OCI-LY7 (cell line): ENCODE measurements around the gene NDOR1. TPM values are rescaled to one million over a fixed set of nuclear protein-coding genes. Genes with fewer than 3 reads are reported as not detected.

Experiments used
- BruUV-seq: library from RNA; stranded (reverse); fragments of 400-500 nt; replicated peaks from 2 replicates; lab custom pipeline; 2021; lab: Mats Ljungman, UMichigan
- CTCF ChIA-PET: fragments of 300-600 bp; sonication (Branson Sonifier 250); formaldehyde crosslinking; loops from one replicate; lab custom pipeline; 2022; ENCODE audit warnings: antibody characterized with exemption; ENCODE audit not compliant: unreplicated experiment; lab: Charles Lee
- POLR2A ChIA-PET: fragments of 300-600 bp; sonication (Branson Sonifier 250); formaldehyde crosslinking; loops from one replicate; lab custom pipeline; 2022; ENCODE audit warnings: antibody characterized with exemption; lab: Charles Lee
- DNase-seq: peaks from one replicate; pipeline ENCODE4 v3.0.0-alpha.2; 2015; ENCODE audit warnings: low spot score
- H2AFZ ChIP-seq: fragments of 200-600 bp; sonication (generic), shearing (Covaris generic); 2 replicates; pipeline ENCODE4 v1.6.1; 2014; ENCODE audit warnings: mild to moderate bottlenecking, antibody characterized with exemption, low read length, moderate library complexity
- H3K27ac ChIP-seq: fragments of 200-600 bp; sonication (generic); 2 replicates; pipeline ENCODE4 v1.5.1; 2014; ENCODE audit warnings: mixed run types, low read depth, mild to moderate bottlenecking, moderate library complexity, low read length, inconsistent platforms; ENCODE audit not compliant: poor library complexity, severe bottlenecking
- H3K36me3 ChIP-seq: fragments of 200-600 bp; sonication (generic); 2 replicates; pipeline ENCODE4 v1.6.1; 2014; ENCODE audit warnings: mild to moderate bottlenecking, antibody characterized with exemption, low read length, moderate library complexity, mixed read lengths; ENCODE audit not compliant: insufficient read depth
- H3K4me1 ChIP-seq: fragments of 200-600 bp; sonication (generic); 2 replicates; pipeline ENCODE4 v1.5.1; 2014; ENCODE audit warnings: mild to moderate bottlenecking, low read length; ENCODE audit not compliant: insufficient read depth, poor library complexity, severe bottlenecking
- H3K4me2 ChIP-seq: fragments of 200-600 bp; sonication (generic); 2 replicates; pipeline ENCODE4 v1.6.1; 2014; ENCODE audit warnings: mild to moderate bottlenecking, low read length
- H3K4me3 ChIP-seq: fragments of 200-600 bp; sonication (generic); 2 replicates; pipeline ENCODE4 v1.5.1; 2014; ENCODE audit warnings: mild to moderate bottlenecking, low read depth, low read length; ENCODE audit not compliant: poor library complexity, severe bottlenecking
- H3K79me2 ChIP-seq: fragments of 200-600 bp; sonication (generic); 2 replicates; pipeline ENCODE4 v1.6.1; 2016; ENCODE audit warnings: low read depth, mild to moderate bottlenecking, low read length, moderate library complexity, mixed read lengths; ENCODE audit not compliant: insufficient read depth
- H3K9me2 ChIP-seq: fragments of 200-600 bp; sonication (generic); 2 replicates; pipeline ENCODE4 v1.6.1; 2016; ENCODE audit warnings: mild to moderate bottlenecking, low read length, mixed read lengths; ENCODE audit not compliant: insufficient read depth
- H3K9me3 ChIP-seq: fragments of 200-600 bp; sonication (generic); 2 replicates; pipeline ENCODE4 v1.6.1; 2014; ENCODE audit warnings: mild to moderate bottlenecking, mixed run types, low read length, mixed read lengths
- H4K20me1 ChIP-seq: fragments of 200-600 bp; sonication (generic); 2 replicates; pipeline ENCODE4 v1.6.1; 2014; ENCODE audit warnings: mild to moderate bottlenecking, antibody characterized with exemption, low read length, moderate library complexity, mixed read lengths; ENCODE audit not compliant: insufficient read depth
- CTCF ChIP-seq: fragments of 200-600 bp; sonication (generic); conservative IDR thresholded peaks from 2 replicates; pipeline ENCODE4 v1.5.1; 2014; ENCODE audit warnings: mild to moderate bottlenecking, antibody characterized with exemption, low read length, moderate library complexity, mixed read lengths
- EZH2phosphoT487 ChIP-seq: fragments of 200-600 bp; sonication (generic); IDR thresholded peaks from 2 replicates; pipeline ENCODE4 v1.6.1; 2018; ENCODE audit warnings: low read depth, borderline replicate concordance, mild to moderate bottlenecking, mixed run types, antibody characterized with exemption, low read length, moderate library complexity, mixed read lengths
- intact Hi-C: fragments of 100-400 bp; cut with micrococcal nuclease; formaldehyde crosslinking; loops from one replicate; pipeline ENCODE4 v1.10.0; 2022; ENCODE audit not compliant: unreplicated experiment
- total RNA-seq, 2 experiments: library from RNA; depleted of rRNA in 1 of 2; stranded (reverse); fragments of >200 nt in 1 of 2; shearing (Covaris generic) in 1 of 2; gene quantifications; 2 replicates each; pipeline ENCODE4 v1.2.3, GENCODE V29; 2014 to 2022

The NDOR1 gene
- total RNA-seq, 2 experiments from 2014 or later = 30.4 to 61.9 TPM

GRCh38 chr9:137194388-137194787 lies 11.1 kb upstream of the NDOR1 start:
- Histone ChIP-seq H2AFZ (no peak overlapping the region), H3K79me2 (peaks cover 10% of the 10 kb centered on the region; the same call in 1 of the 2 replicates), H3K4me2 (no peak overlapping the region), H4K20me1 (no peaks in the 10 kb centered on the region), H3K9me2 (no peaks in the 10 kb centered on the region), H3K27ac (no peak overlapping the region), H3K4me1 (peaks cover 12% of the 10 kb centered on the region), H3K36me3 (peaks cover 20% of the 10 kb centered on the region; the same call in 1 of the 2 replicates), H3K9me3 (no peaks in the 10 kb centered on the region), H3K4me3 (no peak overlapping the region)
- intact Hi-C loops = no loop called here
- ChIA-PET POLR2A (no interaction called here), CTCF (interaction anchor here (0.5 kb wide), 1 partner anchor 166 kb away, joined by 3 read pairs; no protein-coding TSS in a partner anchor)
- no TSS peak for BruUV-seq
- TF ChIP-seq EZH2phosphoT487 (no peak), CTCF (no peak)
- DNase-seq = no peak

GRCh38 chr9:137194909-137195308 lies 10.6 kb upstream of the NDOR1 start:
- H3K4me2 ChIP-seq = no peak overlapping the region
- peaks cover 8% of the 10 kb centered on the region for H3K4me1 ChIP-seq
- H3K4me3 ChIP-seq = no peak overlapping the region
- no peak for TF ChIP-seq CTCF
- TF ChIP-seq EZH2phosphoT487 = no peak
- intact Hi-C loops = no loop called here
- CTCF ChIA-PET = no interaction called here
- no peaks in the 10 kb centered on the region for H4K20me1 ChIP-seq
- BruUV-seq = no TSS peak
- H3K9me3 ChIP-seq = no peaks in the 10 kb centered on the region
- no peaks in the 10 kb centered on the region for H3K9me2 ChIP-seq
- H3K36me3 ChIP-seq = peaks cover 17% of the 10 kb centered on the region; the same call in 1 of the 2 replicates
- peaks cover 5% of the 10 kb centered on the region; the same call in 1 of the 2 replicates for H3K79me2 ChIP-seq
- POLR2A ChIA-PET = no interaction called here
- H3K27ac ChIP-seq = no peak overlapping the region
- no peak overlapping the region for H2AFZ ChIP-seq
- DNase-seq = no peak

- CTCF ChIA-PET = interaction anchor here (0.5 kb wide), 2 partner anchors 28 to 543 kb away, joined by 4 to 5 read pairs; no protein-coding TSS in a partner anchor
- H3K27ac ChIP-seq = no peak overlapping the region
- no peaks in the 10 kb centered on the region for H3K9me3 ChIP-seq
- no TSS peak for BruUV-seq
- H3K79me2 ChIP-seq = no peaks in the 10 kb centered on the region
- peaks cover 9% of the 10 kb centered on the region; the same call in 1 of the 2 replicates for H3K36me3 ChIP-seq
- H3K4me1 ChIP-seq = peaks cover under 1% of the 10 kb centered on the region
- intact Hi-C loops = no loop called here
- H3K4me2 ChIP-seq = no peak overlapping the region
- TF ChIP-seq CTCF (no peak), EZH2phosphoT487 (no peak)
- H3K4me3 ChIP-seq = no peak overlapping the region
- no peaks in the 10 kb centered on the region for H4K20me1 ChIP-seq
- POLR2A ChIA-PET = no interaction called here
- DNase-seq = no peak
- H2AFZ ChIP-seq = no peak overlapping the region
- H3K9me2 ChIP-seq = no peaks in the 10 kb centered on the region
Measured at GRCh38 chr9:137195525-137196220, 9.8 kb upstream of the NDOR1 start.
